Keratinocyte (primary cell): Measurements from ENCODE around the gene USH1C. TPM values are rescaled to one million over a fixed set of nuclear protein-coding genes. Genes with fewer than 3 reads are reported as not detected.

Source experiments
- DNase-seq: peaks from one replicate; pipeline ENCODE4 v3.0.0-alpha.2; 2011; ENCODE audit warnings: low read depth, missing footprints, low spot score
- FAIRE-seq: peaks from 2 replicates; lab custom pipeline; 2011; peaks lifted over from hg19 to GRCh38; lab: Jason Lieb, UNC
- H2AFZ ChIP-seq: 2 replicates; pipeline ENCODE4 v1.6.0; 2012; ENCODE audit warnings: low read length, control low read depth, inconsistent platforms; ENCODE audit not compliant: control insufficient read depth
- H3K27ac ChIP-seq: 2 replicates; pipeline ENCODE4 v1.5.1; 2011; ENCODE audit warnings: low read length; ENCODE audit not compliant: control insufficient read depth, insufficient read depth
- H3K27me3 ChIP-seq: 3 replicates; pipeline ENCODE4 v1.6.0; 2011; ENCODE audit warnings: low read length; ENCODE audit not compliant: control insufficient read depth, insufficient read depth; ENCODE audit errors: extremely low read depth
- H3K36me3 ChIP-seq, 2 experiments: 2 replicates in 1 of 2; 3 replicates in 1 of 2; pipeline ENCODE4 v1.5.1; 2011; ENCODE audit warnings: low read length in 2 of 2, mild to moderate bottlenecking in 1 of 2; ENCODE audit not compliant: control insufficient read depth in 2 of 2, insufficient read depth in 2 of 2; ENCODE audit errors: extremely low read depth in 1 of 2
- H3K4me1 ChIP-seq: 3 replicates; pipeline ENCODE4 v1.5.1; 2011; ENCODE audit warnings: low read length; ENCODE audit not compliant: control insufficient read depth, insufficient read depth; ENCODE audit errors: extremely low read depth
- H3K4me2 ChIP-seq: 3 replicates; pipeline ENCODE4 v1.6.0; 2011; ENCODE audit warnings: low read depth, low read length; ENCODE audit not compliant: control insufficient read depth, insufficient read depth; ENCODE audit errors: extremely low read depth
- H3K4me3 ChIP-seq, 3 experiments: fragments of 200-600 bp in 1 of 3; sonication (generic) in 1 of 3; 2 replicates in 2 of 3; 3 replicates in 1 of 3; pipeline ENCODE4 v1.5.1; 2011 to 2016; ENCODE audit warnings: low read length in 3 of 3, mild to moderate bottlenecking in 3 of 3, control low read depth in 2 of 3, inconsistent platforms in 1 of 3, low read depth in 1 of 3, mixed read lengths in 1 of 3, mixed run types in 1 of 3, moderate library complexity in 1 of 3; ENCODE audit not compliant: control insufficient read depth in 2 of 3, insufficient read depth in 2 of 3; ENCODE audit errors: extremely low read depth in 1 of 3
- H3K79me2 ChIP-seq: 2 replicates; pipeline ENCODE4 v1.6.0; 2012; ENCODE audit warnings: low read length; ENCODE audit not compliant: control insufficient read depth, insufficient read depth
- H3K9ac ChIP-seq: 3 replicates; pipeline ENCODE4 v1.6.0; 2011; ENCODE audit warnings: low read length; ENCODE audit not compliant: control insufficient read depth, insufficient read depth; ENCODE audit errors: extremely low read depth
- H3K9me1 ChIP-seq: 3 replicates; pipeline ENCODE4 v1.6.0; 2011; ENCODE audit warnings: low read length; ENCODE audit not compliant: control insufficient read depth, insufficient read depth; ENCODE audit errors: extremely low read depth
- H3K9me3 ChIP-seq: 2 replicates; pipeline ENCODE4 v1.5.1; 2012; ENCODE audit warnings: low read depth, low read length; ENCODE audit not compliant: control insufficient read depth
- H4K20me1 ChIP-seq: 3 replicates; pipeline ENCODE4 v1.6.0; 2011; ENCODE audit warnings: low read length; ENCODE audit not compliant: control insufficient read depth, insufficient read depth; ENCODE audit errors: extremely low read depth
- EZH2 ChIP-seq: IDR thresholded peaks from one replicate; pipeline ENCODE4 v1.6.1; 2012; ENCODE audit warnings: inconsistent platforms, mild to moderate bottlenecking, low read length, moderate library complexity
- dilution Hi-C: fragments of 300-500 bp; cut with MboI; formaldehyde crosslinking; loops from one replicate; pipeline ENCODE4 v1.7.0; 2020; ENCODE audit warnings: low sequenced_read_pairs; ENCODE audit not compliant: extremely low pct_ligation_motif_present
- polyA plus RNA-seq, 5 experiments: library from polyadenylated mRNA; depleted of rRNA in 3 of 5; stranded (reverse) in 3 of 5; stranded (forward) in 1 of 5; unstranded in 1 of 5; fragments of >200 nt; gene quantifications; 1 replicate in 1 of 5; 2 replicates in 3 of 5; 3 replicates in 1 of 5; pipeline versions ENCODE4 v1.2.1 to v1.2.3, GENCODE V29; 2011 to 2012; ENCODE audit warnings: missing spikeins in 2 of 5, low read depth in 1 of 5, low replicate concordance in 1 of 5
- TF ChIP-seq, protein P1 (sequence below), 3 experiments: IDR thresholded peaks in 1 of 3; conservative IDR thresholded peaks in 1 of 3; optimal IDR thresholded peaks in 1 of 3; 2 replicates in 2 of 3; 3 replicates in 1 of 3; pipeline versions ENCODE3 to v1.5.1; 2011; ENCODE audit warnings: low read length in 3 of 3, mild to moderate bottlenecking in 3 of 3, moderate library complexity in 2 of 3, control low read depth in 1 of 3, inconsistent platforms in 1 of 3; ENCODE audit not compliant: insufficient read depth in 2 of 3; ENCODE audit errors: extremely low read depth in 1 of 3

Gene USH1C
- polyA plus RNA-seq, 1 donor (not counting 4 experiments of a cell fraction or from before 2014, with no cell fraction given), result not detected

DNA sequence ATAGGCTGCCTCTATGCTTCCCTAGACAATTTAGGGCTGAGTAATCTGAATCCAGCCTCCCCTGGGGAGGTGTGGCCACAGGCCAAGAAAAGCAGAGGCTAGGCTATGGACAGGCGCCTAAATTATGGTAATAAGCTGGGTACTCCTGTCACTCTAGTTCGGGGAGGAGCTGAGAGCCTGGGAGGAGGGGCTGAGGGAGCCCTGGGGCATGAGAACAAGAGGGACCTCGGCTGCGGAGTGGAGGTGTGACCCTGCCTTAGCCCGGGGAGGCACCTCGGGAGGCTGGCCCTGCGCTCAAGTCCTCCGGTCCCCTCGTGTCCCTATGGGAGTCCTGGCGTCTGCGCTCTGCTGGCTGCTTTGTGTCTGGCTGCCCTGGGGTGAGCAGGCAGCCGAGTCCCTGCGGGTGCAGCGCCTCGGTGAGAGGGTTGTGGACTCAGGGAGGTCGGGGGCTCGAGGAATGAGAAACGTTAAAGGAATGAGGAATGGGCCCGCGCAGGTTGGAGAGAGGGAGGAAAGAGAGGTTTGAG is 2.9 kb upstream of the USH1C start, which contains the start of gene OTOG:
TSS of gene OTOG (plus strand) at position 209 of the 527 bp plus-strand sequence. CDS start at position 323, 114 bp downstream.
- DNase-seq, result no peak
- H3K4me2 ChIP-seq, result no peak within 1 kb of the TSS
- H3K4me1 ChIP-seq, result no peaks in the 10 kb centered on the region
- peaks cover 34% of the 10 kb centered on the region for H3K27me3 ChIP-seq
- no peak within 1 kb of the TSS for H3K9ac ChIP-seq
- H3K27ac ChIP-seq, result no peak within 1 kb of the TSS
- H3K36me3 ChIP-seq, result no peaks in the 10 kb centered on the region
- H3K9me3 ChIP-seq, result no peaks in the 10 kb centered on the region
- no peak within 1 kb of the TSS for H3K4me3 ChIP-seq
- no peak for FAIRE-seq
- H4K20me1 ChIP-seq, result peaks cover 7% of the 10 kb centered on the region
- TF ChIP-seq, protein P1, sequence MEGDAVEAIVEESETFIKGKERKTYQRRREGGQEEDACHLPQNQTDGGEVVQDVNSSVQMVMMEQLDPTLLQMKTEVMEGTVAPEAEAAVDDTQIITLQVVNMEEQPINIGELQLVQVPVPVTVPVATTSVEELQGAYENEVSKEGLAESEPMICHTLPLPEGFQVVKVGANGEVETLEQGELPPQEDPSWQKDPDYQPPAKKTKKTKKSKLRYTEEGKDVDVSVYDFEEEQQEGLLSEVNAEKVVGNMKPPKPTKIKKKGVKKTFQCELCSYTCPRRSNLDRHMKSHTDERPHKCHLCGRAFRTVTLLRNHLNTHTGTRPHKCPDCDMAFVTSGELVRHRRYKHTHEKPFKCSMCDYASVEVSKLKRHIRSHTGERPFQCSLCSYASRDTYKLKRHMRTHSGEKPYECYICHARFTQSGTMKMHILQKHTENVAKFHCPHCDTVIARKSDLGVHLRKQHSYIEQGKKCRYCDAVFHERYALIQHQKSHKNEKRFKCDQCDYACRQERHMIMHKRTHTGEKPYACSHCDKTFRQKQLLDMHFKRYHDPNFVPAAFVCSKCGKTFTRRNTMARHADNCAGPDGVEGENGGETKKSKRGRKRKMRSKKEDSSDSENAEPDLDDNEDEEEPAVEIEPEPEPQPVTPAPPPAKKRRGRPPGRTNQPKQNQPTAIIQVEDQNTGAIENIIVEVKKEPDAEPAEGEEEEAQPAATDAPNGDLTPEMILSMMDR (optimal IDR thresholded peaks at IDR 0.05 in 1 of 3, IDR thresholded peaks at IDR 0.05 in 1 of 3, conservative IDR thresholded peaks at IDR 0.05 in 1 of 3; ENCODE audit: extremely low read depth in 1 of 3, insufficient read depth in 2 of 3, low read length in 3 of 3), result no peak
- no peak for TF ChIP-seq EZH2
- dilution Hi-C loops, result no loop called here
- no peak within 1 kb of the TSS for H2AFZ ChIP-seq
- no peaks in the 10 kb centered on the region for H3K9me1 ChIP-seq
- no peaks in the 10 kb centered on the region for H3K79me2 ChIP-seq

DNA sequence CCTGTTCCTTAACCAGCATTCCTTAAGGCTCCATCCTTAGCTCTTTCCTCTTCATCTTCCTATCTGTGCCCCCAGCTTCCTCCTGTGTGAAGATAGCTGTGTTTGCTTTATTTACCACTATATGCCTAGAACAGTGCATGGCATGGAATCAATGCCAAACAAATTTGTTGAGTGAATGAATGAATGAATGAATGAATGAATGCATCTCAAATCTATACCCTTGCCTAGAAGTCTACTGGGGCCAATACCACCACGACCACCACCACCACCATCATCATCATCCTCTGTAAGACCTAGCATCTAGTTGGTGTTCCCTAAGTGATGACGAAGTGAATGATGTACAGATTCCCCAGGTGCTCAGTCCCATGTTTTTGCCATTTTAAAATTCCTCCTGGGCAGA is 2.0 kb upstream of the USH1C start:
- dilution Hi-C loops, result no loop called here
- H3K9ac ChIP-seq, result no peak overlapping the region
- TF ChIP-seq, protein P1 (optimal IDR thresholded peaks at IDR 0.05 in 1 of 3, IDR thresholded peaks at IDR 0.05 in 1 of 3, conservative IDR thresholded peaks at IDR 0.05 in 1 of 3; ENCODE audit: extremely low read depth in 1 of 3, insufficient read depth in 2 of 3, low read length in 3 of 3), result no peak
- no peak for TF ChIP-seq EZH2
- no peaks in the 10 kb centered on the region for H3K79me2 ChIP-seq
- DNase-seq (no peak), FAIRE-seq (no peak)
- no peak overlapping the region for H3K4me2 ChIP-seq
- no peak overlapping the region for H3K4me3 ChIP-seq
- no peak overlapping the region for H3K27ac ChIP-seq
- H4K20me1 ChIP-seq, result peaks cover 7% of the 10 kb centered on the region
- no peak overlapping the region for H2AFZ ChIP-seq
- no peaks in the 10 kb centered on the region for H3K4me1 ChIP-seq
- H3K9me1 ChIP-seq, result no peaks in the 10 kb centered on the region
- H3K27me3 ChIP-seq, result peaks cover 34% of the 10 kb centered on the region
- H3K36me3 ChIP-seq, result no peaks in the 10 kb centered on the region
- no peaks in the 10 kb centered on the region for H3K9me3 ChIP-seq
